AG20443 (cell line): ENCODE measurements around the gene KDM8.

ENCODE experiments used
- DNase-seq: peaks from one replicate; pipeline ENCODE4 v3.0.0; 2012; ENCODE audit warnings: low spot score, mixed read lengths

The KDM8 gene

DNA sequence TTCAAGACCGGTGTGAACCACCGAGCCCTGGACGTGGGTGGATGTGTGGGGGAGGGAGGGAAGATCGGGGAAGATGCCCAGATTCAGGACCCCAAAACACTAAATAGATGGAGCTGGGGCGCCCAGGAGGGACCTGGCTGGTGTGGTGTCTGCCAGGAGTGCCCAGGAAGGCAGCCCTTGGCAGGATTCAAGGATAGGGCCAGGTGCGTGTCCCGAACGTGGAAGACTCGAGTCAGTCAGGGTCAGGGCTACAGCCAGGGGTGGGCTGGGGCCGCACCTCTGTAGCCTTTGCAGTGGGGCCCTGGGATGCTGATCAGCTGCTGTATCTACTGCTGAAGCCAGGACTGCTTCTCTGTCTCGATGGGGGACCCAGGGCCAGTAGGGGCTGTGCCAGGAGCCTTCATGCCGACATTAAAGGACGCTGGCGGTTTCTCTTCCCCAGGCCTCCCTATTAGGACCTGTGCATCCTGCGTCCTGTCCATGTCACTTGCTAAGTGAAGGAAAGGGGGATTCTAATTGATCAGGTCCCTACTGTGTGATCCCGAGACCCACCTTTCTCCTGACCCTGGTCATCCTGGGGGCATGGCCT is 13.1 kb downstream of the KDM8 start:
- no peak for DNase-seq

DNA sequence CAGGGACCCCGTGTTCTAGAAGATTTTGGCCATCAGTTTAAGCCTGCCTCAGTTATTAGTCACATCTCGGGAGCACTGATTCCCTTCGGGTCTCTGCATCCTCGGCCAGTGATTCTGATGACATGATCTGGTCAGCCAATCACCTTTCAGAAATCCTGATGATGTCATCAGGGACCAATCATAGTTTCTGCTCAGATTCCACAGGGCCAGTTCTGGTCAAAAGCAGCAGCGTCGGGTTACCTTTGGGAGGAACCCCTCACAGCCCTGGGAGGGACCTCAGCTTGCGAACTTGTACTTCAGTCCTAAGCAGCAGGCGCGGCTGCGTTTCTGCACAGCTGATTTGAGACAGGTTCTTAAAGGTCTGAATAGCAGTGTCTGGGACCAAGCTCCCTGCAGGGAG is 13.9 kb downstream of the KDM8 start:
- peak; percentile 79 for DNase-seq

DNA sequence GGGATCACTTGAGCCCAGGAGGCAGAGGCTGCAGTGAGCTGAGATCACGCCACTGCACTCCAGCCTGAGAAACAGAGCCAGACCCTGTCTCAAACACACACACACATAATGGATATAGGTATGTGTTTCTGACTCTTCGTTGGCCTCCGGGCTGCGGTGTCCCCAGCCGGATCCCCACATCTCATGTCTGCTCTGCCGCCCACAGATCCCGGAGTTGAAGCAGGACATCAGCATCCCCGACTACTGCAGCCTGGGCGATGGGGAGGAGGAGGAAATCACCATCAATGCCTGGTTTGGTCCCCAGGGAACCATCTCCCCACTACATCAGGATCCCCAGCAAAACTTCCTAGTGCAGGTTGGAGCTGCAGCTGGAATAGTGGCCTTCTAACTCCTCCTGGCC is 15.4 kb downstream of the KDM8 start:
- DNase-seq: no peak

DNA sequence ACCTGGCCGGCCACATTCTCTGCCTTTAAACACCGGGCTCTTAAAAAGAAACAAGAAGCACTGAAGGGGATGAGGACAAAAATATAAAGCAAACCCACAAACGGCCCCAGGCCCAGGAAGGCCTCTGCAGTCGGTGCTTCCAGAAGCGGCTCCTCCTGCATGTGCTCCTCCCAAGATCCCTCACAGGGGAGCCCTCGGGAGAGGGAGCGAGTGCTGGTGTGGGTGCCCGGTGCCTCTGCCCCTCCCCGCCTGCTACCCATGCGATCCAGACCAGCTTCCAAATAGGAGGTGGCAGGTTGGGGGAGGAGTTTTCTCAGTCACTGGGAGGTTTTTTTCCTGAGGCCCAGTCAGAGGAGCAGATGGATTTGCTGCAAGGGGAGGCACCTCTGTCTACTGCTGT is 15.8 kb downstream of the KDM8 start:
- no peak for DNase-seq

DNA sequence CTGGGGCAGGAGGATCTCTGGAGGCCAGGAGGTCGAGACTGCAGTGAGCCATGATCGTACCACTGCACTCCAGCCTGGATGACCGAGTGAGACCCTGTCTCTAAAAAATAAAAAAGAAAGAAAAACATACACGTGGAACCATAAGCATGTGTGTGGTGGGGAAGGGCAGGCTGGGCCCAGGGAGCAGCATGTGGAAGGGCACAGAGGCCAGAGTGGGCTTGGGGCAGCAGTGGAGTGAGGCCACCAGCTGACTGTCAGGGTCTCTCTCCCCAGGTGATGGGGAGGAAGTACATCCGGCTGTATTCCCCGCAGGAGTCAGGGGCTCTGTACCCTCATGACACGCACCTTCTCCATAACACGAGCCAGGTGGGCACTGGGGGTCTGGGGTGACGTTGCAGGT is 16.8 kb downstream of the KDM8 start:
- no peak for DNase-seq

DNA sequence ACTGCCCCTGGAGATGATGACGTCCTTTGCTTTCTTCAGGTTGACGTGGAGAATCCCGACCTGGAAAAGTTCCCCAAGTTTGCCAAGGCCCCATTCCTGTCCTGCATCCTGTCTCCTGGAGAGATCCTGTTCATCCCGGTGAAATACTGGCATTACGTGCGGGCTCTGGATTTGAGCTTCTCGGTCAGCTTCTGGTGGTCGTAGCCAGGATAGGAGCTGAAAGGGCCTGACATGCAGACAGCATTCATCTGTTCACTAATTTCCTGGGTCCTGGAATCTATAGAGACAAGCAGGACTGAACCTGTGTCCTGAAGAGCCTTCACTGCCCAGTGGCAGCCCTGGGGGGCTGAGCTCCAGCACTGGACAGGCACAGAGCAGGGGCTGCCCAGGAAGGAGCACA is 17.2 kb downstream of the KDM8 start:
- no peak for DNase-seq

DNA sequence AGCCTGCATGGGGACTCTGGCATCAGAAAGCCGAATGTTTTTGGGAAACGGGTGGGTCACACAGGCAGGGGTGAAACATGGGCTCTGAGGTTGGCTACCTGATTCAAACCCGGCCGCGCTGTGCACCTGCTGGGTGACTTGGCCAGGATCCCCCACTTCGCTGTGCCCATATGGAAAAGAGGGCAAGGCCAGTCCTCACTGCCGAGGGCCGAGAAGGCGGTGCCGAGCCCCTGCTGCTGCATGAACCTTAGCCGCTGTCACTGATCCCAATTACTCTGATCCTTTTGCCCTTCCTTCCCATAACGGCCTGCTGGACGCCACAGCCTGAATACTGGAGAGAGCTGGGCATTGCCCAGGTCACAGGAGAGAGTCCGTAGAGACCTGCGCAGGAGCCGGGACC is 17.7 kb downstream of the KDM8 start:
- DNase-seq: no peak

DNA sequence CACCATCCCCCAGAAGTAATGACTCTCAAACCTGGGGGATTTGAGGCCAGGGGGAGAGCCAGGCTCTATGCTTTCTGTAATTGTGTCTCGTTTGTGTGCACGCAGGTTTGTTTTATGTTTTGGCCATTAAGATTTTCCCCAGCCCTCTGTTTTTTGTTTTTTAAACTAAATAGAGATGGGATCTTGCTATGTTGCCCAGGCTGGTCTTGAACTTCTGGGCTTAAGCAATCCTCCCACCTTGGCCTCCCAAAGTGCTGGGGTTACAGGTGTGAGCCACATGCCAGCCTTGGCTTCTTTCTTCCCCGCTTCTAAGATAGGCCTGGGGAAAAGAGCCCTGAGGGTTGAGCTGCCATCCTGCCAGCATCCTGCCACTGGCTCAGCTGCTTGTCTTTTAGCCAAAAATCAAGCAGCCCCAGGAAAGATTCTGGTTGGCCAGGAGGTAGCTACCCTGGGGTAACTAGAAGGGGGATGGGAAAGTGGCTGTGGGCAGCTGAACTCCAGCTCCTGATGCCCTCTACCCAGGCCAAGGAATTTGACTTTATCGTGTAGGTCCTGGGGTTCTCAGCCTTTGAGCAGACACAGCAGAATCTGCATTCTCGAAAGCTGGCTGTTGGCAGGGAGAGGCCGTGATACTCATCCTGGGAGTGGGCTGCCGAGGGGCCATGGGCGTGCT is 18.4 kb downstream of the KDM8 start:
- no peak for DNase-seq

DNA sequence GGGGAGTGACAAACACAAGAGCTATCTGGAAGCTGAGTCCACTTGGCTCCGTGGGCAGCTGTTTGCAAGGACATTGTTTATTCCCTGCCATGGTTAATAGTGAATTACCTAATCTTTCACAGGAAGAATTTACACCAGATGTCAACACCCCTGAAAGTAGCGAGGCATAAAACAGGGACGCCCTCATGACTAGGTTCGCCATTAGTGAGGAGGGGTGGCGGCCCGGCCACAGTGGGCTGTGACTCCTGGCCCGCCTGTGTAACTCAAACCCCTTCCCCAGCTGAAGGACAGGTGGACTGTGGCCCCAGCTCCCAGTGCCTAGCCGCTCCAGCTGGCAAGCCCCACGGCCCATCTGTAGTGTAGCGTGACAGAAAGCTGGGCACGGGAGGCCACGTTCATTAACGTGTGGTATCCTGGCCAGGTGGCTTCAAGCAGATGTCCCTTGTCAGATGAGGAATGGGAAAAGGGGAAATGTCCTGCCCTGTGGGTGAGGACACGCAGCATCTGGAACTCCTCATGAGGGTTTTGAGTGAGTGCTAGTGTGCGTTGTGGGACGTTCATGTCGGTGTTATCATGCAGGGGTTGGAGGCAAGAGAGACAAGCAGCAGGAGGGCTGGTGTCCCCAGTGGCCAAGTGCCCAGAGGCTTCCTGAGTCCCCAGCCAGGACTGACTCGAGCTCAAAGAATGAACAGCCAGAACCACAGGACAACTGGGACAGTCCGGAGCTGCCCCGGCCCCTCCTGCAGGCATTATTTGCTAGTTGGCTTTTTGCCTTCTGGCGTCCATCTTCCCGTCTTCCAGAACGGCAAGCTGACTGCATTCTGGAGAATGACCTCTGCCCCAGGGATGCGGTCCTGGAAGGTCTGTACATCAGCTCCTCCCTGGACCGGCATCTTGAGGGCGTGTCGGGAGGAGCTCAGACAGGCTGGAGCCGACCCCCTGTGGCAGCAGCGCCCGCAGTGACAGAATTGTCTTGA is 19.2 kb downstream of the KDM8 start:
- peak; percentile 87 for DNase-seq

DNA sequence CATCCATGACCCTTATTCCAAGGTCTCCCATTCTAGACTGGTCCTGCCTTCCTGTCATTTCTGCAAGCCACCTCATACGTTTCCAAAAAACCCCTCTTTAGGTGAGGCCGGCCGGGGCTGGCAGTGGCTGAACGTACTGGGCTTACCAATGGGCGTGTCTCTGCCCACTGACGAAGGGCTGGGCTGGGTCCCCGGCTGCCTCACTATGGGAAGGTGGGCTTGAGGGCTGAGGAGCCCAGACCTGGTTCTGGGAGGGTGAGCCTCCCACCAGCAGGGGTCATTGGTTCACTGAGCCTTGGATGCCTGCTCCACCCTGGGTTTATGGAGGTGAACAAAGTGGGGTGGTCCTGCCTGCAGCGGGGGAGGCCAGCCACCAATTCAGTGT is 19.9 kb downstream of the KDM8 start:
- DNase-seq: no peak

DNA sequence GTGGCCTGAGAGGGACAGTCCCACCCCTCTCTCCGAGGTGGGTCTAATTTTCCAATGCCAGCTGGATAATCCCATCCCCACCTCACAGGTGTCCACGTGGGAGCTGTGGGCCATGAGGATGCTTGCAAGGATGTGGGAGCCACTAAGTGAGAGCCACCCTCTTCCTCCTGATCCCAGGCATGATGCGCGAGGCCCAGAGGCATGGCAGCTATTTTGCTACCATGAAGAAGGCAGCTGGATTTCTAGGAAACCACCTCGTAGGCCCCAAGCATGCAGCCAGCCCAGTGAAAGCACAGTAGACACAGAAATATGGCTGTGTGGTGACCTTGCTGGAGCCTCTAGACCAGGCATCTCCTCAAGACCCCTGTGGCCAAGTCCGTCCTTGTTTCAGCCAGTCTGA is 20.4 kb downstream of the KDM8 start:
- DNase-seq: no peak

DNA sequence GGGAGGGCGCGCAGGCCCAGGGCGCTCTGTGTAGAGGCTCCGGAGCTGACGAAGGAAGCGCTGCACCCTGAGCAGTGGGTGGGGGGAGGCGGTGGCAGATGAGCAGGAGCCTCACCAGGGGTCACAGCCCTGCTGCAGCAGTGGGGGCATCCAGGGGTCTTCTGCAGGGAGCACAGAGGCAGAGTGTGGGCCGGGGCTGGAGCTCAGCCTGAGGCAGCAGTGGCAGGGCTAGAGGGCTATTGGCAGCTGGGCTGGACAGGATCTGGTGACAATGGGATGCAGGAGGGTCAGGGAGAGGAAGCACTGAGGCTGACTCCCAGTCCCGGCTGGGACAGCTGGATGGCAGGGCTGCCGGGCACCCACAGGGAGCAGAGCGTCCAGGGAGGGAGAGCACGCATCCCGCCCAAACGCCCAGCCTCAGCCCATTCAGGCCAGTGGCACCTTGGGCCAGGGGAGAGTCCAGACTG is 21.0 kb downstream of the KDM8 start:
- DNase-seq: no peak

DNA sequence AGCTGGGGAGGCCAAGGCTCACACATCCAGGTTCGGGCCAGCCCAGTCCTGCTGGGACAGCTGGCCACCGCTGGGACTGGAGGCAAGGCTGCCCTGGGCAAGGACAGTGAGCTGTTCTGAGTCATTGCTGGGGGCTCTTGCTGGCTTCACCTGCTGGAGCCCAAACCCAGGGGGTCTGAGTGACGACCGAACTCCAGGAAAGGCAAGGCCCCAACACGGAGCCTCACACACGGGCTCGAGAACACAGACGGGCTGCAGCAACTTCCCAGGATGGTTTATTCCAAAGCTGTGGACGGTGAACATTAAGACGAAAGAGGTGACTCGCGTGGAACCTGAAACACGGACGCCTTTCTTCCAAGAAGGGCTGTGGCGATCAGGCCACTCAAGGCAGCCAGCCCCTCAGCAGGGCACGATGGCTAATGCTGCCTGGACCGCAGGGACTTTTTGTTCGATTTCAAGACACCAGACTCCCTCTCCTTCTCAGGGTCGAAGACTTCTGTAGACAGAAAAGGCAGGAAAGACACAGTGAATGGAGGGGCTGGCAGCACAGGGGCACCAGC is 21.5 kb downstream of the KDM8 start:
- DNase-seq: no peak

DNA sequence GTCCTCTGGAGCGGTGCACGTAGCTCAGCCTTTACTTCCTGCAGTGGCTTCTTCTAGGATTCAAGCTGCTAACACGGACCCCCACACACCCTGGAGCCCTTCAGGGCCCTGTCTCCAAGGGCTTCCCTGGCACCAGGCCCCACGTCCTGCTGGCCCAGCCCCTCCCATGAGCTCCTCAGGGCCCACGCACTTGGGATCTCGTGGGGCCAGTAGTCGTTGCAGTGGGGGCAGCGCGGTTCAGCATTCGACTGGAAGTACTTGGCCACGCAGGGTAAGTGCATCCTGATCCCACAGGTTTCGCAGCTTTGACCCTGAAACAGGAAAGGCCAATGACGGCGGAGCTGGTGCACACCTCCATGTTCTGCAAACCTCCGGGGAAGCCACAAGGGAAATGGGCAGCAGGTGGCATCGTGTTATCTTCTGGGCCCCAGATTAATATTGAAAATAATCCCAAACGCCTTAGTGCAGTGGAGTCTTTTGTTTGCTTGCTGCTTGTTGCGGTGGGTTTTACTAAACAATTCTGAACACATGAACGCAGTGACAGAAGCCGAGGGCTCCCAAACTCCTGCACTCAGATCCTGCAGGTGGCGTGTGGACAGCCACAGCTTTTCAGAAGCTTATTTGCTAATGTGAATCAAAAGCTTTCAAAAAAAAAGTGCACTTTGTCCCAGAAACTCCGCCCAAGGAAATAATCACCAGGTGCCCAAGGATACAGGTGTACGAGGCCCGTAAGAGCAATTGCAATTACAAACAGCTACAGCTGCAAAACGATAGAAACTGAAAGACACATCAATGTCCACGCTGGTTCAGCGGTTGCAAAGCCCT is 22.4 kb downstream of the KDM8 start:
- DNase-seq: no peak

DNA sequence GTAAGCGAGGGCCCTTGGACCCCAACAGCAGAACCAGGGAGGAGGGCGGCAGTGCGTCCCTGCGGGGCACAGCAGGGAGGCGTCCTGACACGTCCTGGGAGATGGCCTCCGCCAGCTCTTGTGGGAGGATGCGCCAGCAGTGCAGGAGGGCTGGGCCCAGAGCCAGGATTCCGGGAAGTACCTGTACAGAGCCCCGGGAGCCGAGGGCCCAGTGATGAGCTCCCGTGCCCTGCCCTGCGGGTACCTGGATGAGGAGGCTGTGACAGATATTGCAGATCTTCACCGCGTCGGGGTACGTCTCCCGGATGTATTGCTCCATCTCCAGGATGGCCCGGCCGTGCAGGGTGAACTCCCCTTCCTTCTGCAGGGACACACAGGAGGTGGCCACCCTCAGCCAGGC is 23.1 kb downstream of the KDM8 start:
- no peak for DNase-seq

DNA sequence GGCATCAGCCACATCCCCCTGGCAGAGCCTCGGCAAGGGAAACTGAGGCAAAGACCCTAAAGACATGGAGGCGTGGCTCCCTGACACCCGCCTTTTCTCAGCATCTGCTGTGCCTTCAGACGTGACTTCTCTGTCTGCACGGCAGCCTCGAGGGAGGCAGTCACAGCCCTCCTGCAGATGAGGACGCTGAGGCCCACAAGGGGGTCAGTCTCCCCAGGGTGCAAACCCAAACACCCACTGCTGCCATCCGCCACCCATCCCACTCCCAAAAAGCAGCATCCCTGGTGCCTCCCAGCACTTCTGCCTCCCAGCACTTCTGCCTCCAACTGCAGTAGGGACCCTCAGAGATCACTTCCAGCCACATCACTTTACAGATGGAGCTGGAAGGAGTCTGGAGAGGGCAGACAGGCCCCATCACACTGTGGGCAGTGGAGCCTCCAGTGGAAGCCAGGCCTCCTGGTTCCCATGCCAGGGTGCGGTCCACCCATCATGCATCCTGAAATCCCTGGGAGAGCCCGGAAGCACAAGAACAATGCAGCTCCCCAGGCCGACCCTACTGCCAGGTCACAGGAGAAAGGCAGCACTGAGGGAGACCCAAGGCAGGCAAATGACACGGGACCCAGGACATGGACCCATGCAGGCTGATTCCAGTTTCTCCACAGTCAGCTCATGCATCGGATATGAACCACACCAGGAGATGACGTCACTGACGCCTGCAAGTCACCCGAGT is 23.8 kb downstream of the KDM8 start:
- DNase-seq: no peak

DNA sequence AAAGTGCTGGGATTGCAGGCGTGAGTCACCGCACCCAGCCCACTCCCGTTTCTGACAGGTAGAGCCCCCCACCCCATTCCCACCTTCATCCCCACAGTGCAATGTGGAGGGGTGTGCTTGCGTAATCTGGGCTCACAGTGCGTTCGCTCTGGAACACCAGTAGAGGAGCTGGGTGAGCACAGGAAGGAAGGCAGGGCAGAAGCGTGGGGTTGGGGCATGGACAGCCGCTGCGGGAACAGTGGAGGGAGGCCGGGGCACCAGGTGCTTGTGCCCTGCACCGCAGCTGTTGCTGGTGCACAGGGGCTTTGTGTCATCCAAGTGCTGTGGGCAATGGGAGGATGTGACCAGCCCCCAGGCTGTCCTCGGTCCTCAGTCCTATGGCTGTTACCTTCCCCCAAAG is 24.7 kb downstream of the KDM8 start:
- no peak for DNase-seq

DNA sequence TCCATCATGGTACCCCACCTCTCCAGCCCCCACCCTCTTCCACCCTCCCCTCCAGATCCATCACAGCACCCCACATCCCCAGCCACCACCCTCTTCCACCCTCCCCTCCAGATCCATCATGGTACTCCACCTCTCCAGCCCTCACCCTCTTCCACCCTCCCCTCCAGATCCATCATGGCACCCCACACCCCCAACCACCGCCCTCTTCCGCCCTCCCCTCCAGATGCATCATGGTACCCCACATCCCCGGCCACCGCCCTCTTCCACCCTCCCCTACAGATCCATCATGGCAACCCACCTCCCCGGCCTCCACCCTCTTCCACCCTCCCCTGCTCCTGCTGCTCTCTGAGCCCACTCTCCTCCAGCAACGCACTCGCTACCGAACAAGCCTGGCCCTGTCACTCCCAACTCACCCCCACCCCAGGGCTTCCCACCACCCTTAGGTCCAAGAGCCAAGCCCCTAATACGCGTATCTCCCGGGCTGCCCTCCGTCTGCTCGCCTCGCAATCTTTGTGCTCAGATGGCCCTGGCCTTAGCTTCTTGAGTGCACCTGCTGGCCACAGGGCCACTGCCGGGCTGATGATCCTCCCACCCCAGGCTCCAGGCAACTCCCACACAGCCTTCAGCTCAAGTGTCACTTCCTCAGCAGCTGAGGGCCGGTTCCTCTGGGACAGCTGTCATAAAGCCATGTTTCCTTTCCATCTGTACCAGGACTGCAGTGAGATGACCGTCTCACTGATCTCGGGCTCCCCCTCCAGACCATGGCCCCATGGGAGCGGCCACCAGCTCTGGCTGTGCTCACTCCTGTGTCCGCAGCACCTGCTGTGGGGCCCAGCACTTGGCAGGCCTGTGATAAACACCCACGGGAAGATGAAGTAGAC is 25.5 kb downstream of the KDM8 start:
- no peak for DNase-seq

DNA sequence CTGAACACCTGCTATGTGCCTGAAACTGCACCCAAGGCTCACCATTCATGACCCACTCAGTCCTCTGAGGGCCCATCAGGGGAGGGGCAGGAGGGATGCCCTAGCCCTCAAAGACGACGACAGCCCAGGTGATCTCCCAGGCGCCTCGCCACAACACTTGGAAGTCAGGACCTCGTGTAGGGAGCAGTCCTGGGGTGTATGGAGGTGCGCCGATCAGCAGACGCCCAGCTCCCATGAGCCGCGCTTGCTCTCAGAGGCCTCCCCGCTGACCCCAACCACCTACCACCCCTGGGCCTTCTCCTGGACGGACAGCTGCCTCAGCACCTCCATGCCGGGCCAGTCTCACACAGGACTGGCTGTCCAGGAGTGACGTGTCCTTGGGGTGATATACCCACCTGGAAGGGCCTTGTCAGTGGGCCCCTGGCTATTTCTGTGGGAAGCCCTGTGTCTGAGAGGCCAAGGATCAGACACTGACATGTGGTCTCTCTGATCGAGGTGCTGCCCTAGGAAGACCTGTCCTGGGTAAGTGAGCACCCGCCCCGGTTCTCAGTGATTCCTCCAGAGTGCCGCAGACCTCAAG is 26.7 kb downstream of the KDM8 start:
- no peak for DNase-seq

DNA sequence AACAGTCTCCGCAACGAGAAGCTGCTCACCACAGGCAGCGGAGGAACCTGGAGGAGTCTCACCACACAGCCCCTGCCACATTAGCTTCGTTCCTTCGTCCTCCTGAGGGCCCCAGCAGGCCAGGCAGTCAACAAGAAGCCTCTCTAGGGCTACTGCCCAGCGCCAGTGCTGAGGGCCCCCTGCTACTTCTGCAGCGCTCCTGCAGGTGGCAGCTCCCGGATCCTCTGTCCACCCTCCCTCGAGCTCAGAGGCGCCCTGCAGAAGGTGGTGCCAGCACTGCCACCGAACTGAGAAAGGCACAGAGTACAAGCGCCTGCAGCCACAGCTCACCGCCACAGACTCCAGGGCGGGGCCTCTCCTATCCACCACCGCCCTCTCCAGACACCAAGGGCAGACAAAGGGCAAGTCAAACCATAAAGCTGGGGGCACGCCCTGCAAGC is 27.3 kb downstream of the KDM8 start:
- no peak for DNase-seq
